ENCODE results near the gene HAVCR2. TPM values are rescaled to one million over a fixed set of nuclear protein-coding genes. Genes with fewer than 3 reads are reported as not detected.

HAVCR2 gene
- total and polyA plus RNA-seq, 9 of the 15 experiments (the other 6 are each of a cell fraction or from before 2014, with no cell fraction given) = 0.04 to 0.11 (median 0.06) TPM; not detected in 5

DNA sequence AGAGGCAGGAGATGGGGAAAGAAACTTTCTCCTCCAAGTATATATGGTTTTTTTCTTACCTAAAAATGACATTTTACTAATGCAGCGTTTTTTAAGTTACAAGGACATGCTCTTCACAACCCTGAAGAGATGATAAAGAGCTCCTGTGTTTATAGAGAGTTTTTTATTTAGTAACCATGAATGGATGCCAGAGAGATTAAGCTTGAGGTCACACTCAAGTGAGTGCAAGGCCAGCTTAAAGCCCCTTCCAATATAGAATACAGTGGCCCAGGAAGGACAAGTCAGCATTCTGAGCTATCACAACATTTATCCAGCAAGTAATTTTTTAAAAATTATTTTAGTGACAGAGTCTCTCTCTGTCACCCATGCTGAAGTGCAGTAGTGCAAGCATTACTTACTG is 6.7 kb upstream of the HAVCR2 start:
- Histone ChIP-seq H3K27me3 (ENCODE audit: control insufficient read depth in 2 of 2, insufficient read depth in 2 of 2, low read length in 2 of 2) (no peaks in the 10 kb centered on the region), H2AFZ (ENCODE audit: low read depth, low read length) (no peak overlapping the region), H3K4me2 (ENCODE audit: insufficient read depth, low read length) (no peak overlapping the region), H3K4me3 (no peak overlapping the region), H3K79me2 (ENCODE audit: control insufficient read depth, insufficient read depth, low read length) (no peaks in the 10 kb centered on the region), H3K9ac (ENCODE audit: insufficient read depth in 1 of 2, low read depth in 2 of 2, low read length in 2 of 2) (no peak overlapping the region), H3K36me3 (ENCODE audit: control insufficient read depth, insufficient read depth, low read length) (no peaks in the 10 kb centered on the region), H3K4me1 (replicated peaks in 1 of 2; ENCODE audit: control insufficient read depth in 2 of 2, insufficient read depth in 2 of 2, low read length in 2 of 2) (no peaks in the 10 kb centered on the region), H3K9me1 (ENCODE audit: control insufficient read depth, insufficient read depth, low read length) (no peaks in the 10 kb centered on the region), H3K27ac (ENCODE audit: extremely low read depth, low read depth, low read length) (no peak overlapping the region), H4K20me1 (replicated peaks; ENCODE audit: control insufficient read depth, insufficient read depth, low read length) (no peaks in the 10 kb centered on the region), H3K9me3 (replicated peaks; ENCODE audit: control insufficient read depth, insufficient read depth, low read depth, low read length) (no peaks in the 10 kb centered on the region)
- FAIRE-seq (no peak), DNase-seq (ENCODE audit: extremely low read depth in 1 of 4, low spot score in 3 of 4) (no peak), ATAC-seq (no peak)
- in situ Hi-C loops (cut with MboI) = no loop called here
- intact Hi-C loops (cut with micrococcal nuclease) = no loop called here
- no peak for TF ChIP-seq NCOA6 (IDR thresholded peaks at IDR 0.05)
- TF ChIP-seq ZNF695 (CRISPR knock-in tag; IDR thresholded peaks at IDR 0.05) = no peak
- TF ChIP-seq, protein P1, sequence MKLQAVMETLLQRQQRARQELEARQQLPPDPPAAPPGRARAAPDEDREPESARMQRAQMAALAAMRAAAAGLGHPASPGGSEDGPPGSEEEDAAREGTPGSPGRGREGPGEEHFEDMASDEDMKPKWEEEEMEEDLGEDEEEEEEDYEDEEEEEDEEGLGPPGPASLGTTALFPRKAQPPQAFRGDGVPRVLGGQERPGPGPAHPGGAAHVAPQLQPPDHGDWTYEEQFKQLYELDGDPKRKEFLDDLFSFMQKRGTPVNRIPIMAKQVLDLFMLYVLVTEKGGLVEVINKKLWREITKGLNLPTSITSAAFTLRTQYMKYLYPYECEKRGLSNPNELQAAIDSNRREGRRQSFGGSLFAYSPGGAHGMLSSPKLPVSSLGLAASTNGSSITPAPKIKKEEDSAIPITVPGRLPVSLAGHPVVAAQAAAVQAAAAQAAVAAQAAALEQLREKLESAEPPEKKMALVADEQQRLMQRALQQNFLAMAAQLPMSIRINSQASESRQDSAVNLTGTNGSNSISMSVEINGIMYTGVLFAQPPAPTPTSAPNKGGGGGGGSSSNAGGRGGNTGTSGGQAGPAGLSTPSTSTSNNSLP (IDR thresholded peaks at IDR 0.05; ENCODE audit: borderline replicate concordance, low read depth, low read length) = no peak
- no peak for TF ChIP-seq ZNF175 (CRISPR knock-in tag; IDR thresholded peaks at IDR 0.05; ENCODE audit: low read depth)
- TF ChIP-seq FOXJ2 (tag; IDR thresholded peaks at IDR 0.05) = no peak
- TF ChIP-seq, protein P2, sequence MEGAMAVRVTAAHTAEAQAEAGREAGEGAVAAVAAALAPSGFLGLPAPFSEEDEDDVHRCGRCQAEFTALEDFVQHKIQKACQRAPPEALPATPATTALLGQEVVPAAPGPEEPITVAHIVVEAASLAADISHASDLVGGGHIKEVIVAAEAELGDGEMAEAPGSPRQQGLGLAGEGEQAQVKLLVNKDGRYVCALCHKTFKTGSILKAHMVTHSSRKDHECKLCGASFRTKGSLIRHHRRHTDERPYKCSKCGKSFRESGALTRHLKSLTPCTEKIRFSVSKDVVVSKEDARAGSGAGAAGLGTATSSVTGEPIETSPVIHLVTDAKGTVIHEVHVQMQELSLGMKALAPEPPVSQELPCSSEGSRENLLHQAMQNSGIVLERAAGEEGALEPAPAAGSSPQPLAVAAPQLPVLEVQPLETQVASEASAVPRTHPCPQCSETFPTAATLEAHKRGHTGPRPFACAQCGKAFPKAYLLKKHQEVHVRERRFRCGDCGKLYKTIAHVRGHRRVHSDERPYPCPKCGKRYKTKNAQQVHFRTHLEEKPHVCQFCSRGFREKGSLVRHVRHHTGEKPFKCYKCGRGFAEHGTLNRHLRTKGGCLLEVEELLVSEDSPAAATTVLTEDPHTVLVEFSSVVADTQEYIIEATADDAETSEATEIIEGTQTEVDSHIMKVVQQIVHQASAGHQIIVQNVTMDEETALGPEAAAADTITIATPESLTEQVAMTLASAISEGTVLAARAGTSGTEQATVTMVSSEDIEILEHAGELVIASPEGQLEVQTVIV (CRISPR knock-in tag; IDR thresholded peaks at IDR 0.05; ENCODE audit: borderline replicate concordance) = no peak
- no peak for TF ChIP-seq CBX1 (IDR thresholded peaks at IDR 0.05; ENCODE audit: low read depth)
- no peak for TF ChIP-seq HMG20B (CRISPR knock-in tag; IDR thresholded peaks at IDR 0.05)
- no peak for TF ChIP-seq WHSC1 (IDR thresholded peaks at IDR 0.05; ENCODE audit: low read length)
- TF ChIP-seq RBM22 (IDR thresholded peaks at IDR 0.05; ENCODE audit: low read depth, low read length, poor library complexity, severe bottlenecking) = no peak
- TF ChIP-seq, protein P3, sequence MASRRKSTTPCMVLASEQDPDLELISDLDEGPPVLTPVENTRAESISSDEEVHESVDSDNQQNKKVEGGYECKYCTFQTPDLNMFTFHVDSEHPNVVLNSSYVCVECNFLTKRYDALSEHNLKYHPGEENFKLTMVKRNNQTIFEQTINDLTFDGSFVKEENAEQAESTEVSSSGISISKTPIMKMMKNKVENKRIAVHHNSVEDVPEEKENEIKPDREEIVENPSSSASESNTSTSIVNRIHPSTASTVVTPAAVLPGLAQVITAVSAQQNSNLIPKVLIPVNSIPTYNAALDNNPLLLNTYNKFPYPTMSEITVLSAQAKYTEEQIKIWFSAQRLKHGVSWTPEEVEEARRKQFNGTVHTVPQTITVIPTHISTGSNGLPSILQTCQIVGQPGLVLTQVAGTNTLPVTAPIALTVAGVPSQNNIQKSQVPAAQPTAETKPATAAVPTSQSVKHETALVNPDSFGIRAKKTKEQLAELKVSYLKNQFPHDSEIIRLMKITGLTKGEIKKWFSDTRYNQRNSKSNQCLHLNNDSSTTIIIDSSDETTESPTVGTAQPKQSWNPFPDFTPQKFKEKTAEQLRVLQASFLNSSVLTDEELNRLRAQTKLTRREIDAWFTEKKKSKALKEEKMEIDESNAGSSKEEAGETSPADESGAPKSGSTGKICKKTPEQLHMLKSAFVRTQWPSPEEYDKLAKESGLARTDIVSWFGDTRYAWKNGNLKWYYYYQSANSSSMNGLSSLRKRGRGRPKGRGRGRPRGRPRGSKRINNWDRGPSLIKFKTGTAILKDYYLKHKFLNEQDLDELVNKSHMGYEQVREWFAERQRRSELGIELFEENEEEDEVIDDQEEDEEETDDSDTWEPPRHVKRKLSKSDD (conservative IDR thresholded peaks at IDR 0.05; ENCODE audit: low read length) = no peak
- TF ChIP-seq, protein P4, sequence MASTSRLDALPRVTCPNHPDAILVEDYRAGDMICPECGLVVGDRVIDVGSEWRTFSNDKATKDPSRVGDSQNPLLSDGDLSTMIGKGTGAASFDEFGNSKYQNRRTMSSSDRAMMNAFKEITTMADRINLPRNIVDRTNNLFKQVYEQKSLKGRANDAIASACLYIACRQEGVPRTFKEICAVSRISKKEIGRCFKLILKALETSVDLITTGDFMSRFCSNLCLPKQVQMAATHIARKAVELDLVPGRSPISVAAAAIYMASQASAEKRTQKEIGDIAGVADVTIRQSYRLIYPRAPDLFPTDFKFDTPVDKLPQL (IDR thresholded peaks at IDR 0.05; ENCODE audit: extremely low read depth, insufficient read length) = no peak
- no TSS peak for BruUV-seq (replicated peaks)
- WGBS (ENCODE audit: insufficient coverage, low coverage, missing lambda C conversion rate) = 0% methylated on average over 1 of the region's 1 CpG
- POLR2A ChIA-PET = interaction anchor here (2.6 kb wide), 1 partner anchor 27 kb away, joined by 8 read pairs; the partner anchor contains the start of gene MED7
- CTCF ChIA-PET (ENCODE audit: low intra/inter-chr PET ratio) = no interaction called here

Data from K562 (cell line).